NCI-H774 (cell line): ENCODE data around the gene CBX4.

Experiments
- DNase-seq: peaks from one replicate; lab custom pipeline; 2025; lab: John Stamatoyannopoulos, UW

The CBX4 gene

DNA sequence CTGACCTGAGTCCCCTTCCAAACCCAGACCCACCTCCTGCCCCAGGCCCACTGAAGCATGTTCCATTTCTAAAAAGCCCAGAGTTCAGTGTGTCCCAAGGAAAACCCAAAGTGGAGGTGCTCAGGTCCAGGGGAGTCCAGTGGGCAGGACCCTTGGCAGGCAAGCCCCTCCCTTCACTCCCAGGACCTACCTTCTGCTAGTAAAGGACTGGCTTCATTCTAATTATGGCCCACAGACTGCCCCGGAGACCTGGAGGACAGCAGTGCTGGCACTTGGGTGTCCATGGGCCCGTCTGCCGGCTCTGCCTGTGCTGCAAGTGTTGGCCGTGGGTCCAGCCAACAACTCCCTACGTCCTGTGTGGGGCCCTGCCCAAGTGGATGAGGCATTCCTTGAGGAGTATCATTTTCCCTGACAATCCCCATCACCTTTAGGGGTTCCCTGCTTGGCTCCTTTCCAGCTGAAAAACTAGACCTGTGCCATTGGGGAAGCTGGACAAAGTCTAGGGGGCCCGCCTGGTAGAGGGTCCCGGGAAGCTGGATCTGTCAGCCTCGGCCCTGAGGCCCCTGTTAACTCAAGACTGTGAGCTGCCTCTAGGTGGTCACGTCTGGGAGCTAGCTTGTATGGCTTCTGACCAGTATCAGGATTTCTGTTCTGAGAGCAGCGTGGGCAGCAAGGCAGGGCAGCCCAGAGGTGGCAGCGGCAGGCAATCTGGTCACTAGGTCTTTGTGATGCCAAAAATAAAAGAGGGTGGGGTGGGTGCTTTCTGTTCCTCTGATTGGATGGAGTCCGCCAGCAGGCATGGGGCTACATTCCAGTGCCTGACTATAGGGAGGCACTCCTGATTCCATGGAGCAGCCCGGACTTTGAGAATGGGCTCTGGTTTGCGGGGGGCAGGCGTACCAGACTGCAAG is 53.1 kb downstream of the CBX4 start:
- no peak for DNase-seq

DNA sequence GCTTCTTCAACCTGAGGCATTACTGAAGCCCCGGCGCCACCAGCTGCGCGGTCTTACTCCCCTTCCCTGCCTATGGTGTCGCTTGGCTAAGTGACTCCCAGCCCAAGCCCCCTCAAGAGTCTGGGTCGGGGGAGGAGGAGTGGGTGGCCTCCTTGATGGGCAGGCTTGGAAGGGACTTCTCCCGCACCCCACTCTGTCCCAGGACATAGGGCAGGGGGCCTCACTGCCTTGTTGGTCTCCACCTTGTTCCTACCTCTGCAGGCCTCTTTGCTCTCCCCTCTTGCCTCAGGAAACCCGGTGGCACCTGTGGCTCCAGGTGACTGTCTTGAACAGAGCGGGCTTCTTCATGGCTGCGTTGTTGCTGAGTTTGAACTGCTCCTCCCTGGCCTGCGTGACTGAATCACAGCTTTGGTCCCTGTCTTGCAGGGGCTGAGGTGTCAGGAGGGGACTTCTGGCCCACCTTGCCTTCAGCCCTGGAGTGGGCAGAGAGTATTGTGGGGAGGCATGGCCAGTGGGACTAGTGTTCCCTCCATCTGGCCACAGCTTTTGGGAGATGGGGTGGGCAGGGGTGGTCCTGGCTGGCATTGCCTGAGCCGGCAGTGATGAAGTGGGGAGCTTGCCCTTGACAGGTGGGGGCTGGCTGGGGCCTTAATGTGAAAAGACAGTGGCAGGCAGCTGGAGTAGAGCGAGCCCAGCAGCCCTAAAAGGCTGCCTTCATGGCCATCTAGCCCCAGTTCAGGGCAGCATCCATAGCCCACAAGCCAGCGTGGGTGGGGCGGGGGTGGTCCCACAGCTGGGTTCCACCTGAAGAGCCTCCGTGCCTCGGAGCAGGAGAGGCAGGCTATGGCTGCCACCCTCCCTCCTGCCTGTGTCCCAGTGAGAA is 54.0 kb downstream of the CBX4 start:
- no peak for DNase-seq

DNA sequence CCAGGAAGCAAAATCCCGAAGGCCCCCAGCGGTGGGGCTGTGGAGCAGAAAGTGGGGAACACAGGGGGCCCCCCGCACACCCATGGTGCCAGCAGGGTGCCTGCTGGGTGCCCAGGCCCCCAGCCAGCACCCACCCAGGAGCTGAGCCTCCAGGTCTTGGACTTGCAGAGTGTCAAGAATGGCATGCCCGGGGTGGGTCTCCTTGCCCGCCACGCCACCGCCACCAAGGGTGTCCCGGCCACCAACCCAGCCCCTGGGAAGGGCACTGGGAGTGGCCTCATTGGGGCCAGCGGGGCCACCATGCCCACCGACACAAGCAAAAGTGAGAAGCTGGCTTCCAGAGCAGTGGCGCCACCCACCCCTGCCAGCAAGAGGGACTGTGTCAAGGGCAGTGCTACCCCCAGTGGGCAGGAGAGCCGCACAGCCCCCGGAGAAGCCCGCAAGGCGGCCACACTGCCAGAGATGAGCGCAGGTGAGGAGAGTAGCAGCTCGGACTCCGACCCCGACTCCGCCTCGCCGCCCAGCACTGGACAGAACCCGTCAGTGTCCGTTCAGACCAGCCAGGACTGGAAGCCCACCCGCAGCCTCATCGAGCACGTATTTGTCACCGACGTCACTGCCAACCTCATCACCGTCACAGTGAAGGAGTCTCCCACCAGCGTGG is 54.8 kb downstream of the CBX4 start:
- DNase-seq, result no peak

DNA sequence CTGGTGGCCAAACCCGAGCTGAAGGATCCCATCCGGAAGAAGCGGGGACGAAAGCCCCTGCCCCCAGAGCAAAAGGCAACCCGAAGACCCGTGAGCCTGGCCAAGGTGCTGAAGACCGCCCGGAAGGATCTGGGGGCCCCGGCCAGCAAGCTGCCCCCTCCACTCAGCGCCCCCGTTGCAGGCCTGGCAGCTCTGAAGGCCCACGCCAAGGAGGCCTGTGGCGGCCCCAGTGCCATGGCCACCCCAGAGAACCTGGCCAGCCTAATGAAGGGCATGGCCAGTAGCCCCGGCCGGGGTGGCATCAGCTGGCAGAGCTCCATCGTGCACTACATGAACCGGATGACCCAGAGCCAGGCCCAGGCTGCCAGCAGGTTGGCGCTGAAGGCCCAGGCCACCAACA is 55.3 kb downstream of the CBX4 start:
- no peak for DNase-seq
